Left ventricle myocardium inferior (tissue), 1 donor: ENCODE data around the gene BMP7. TPM values are rescaled to one million over a fixed set of nuclear protein-coding genes. Genes with fewer than 3 reads are reported as not detected.

Experiments used
- DNase-seq: peaks from one replicate; pipeline ENCODE4 v3.0.0-alpha.2; 2020
- H3K27ac ChIP-seq: fragments of 200-600 bp; replicated peaks from 2 replicates; pipeline ENCODE4 v1.8.0; 2021
- H3K27me3 ChIP-seq: fragments of 200-600 bp; 2 replicates; pipeline ENCODE4 v1.8.0; 2021; ENCODE audit warnings: low read depth
- H3K36me3 ChIP-seq: fragments of 200-600 bp; 2 replicates; pipeline ENCODE4 v1.8.0; 2021
- H3K4me1 ChIP-seq: fragments of 200-600 bp; 2 replicates; pipeline ENCODE4 v1.8.0; 2021
- H3K4me3 ChIP-seq: fragments of 200-600 bp; 2 replicates; pipeline ENCODE4 v1.8.0; 2021; ENCODE audit warnings: mild to moderate bottlenecking, moderate library complexity
- H3K9me3 ChIP-seq: fragments of 200-600 bp; replicated peaks from 2 replicates; pipeline ENCODE4 v1.8.0; 2021
- intact Hi-C: fragments of 100-400 bp; cut with micrococcal nuclease; formaldehyde crosslinking; loops from one replicate; pipeline ENCODE4 v1.11.0; 2022
- total RNA-seq: library from RNA; stranded (reverse); fragmentation: NEBNext Ultra II Directional; extraction: Animal tissue kit (Norgen Biotek cat#: 25700); gene quantifications from one replicate; pipeline ENCODE4 v1.2.1, GENCODE V29; 2021
- TF ChIP-seq, protein P1 (sequence below): fragments of 200-600 bp; IDR thresholded peaks from 2 replicates; pipeline ENCODE4 v1.8.0; 2021; ENCODE audit warnings: antibody characterized with exemption, mild to moderate bottlenecking, borderline replicate concordance
- donor health status: DM: no; HTN: yes; CAD: no; lungs with severe emphysema.

The BMP7 gene
- total RNA-seq, 1 donor from 2014 or later: 19.9 TPM

DNA sequence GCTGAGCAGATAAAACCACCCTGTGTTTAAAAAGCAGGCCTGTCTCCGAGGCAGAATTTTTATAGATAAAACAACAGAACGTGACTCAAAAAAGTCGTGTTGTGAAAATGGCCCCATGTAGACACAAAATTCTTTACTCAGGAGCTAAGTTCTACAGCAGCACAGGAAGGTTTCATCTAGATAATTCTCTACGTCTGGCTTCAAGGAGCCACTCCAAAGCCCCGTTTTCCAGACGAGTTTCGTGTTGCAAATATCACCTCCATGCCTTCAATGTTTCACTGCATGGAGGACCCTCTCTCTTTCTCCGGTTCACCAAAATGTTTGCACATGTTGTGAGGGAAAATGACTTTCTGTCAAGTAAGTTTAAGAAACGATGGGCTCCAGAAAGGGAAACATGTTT is 12.0 kb upstream of the BMP7 start:
- H3K9me3 ChIP-seq: no peaks in the 10 kb centered on the region
- H3K27me3 ChIP-seq: peaks cover 65% of the 10 kb centered on the region
- DNase-seq: no peak
- H3K27ac ChIP-seq: no peak overlapping the region
- TF ChIP-seq, protein P1, sequence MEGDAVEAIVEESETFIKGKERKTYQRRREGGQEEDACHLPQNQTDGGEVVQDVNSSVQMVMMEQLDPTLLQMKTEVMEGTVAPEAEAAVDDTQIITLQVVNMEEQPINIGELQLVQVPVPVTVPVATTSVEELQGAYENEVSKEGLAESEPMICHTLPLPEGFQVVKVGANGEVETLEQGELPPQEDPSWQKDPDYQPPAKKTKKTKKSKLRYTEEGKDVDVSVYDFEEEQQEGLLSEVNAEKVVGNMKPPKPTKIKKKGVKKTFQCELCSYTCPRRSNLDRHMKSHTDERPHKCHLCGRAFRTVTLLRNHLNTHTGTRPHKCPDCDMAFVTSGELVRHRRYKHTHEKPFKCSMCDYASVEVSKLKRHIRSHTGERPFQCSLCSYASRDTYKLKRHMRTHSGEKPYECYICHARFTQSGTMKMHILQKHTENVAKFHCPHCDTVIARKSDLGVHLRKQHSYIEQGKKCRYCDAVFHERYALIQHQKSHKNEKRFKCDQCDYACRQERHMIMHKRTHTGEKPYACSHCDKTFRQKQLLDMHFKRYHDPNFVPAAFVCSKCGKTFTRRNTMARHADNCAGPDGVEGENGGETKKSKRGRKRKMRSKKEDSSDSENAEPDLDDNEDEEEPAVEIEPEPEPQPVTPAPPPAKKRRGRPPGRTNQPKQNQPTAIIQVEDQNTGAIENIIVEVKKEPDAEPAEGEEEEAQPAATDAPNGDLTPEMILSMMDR: no peak
- no peaks in the 10 kb centered on the region for H3K36me3 ChIP-seq
- intact Hi-C loops: no loop called here
- H3K4me1 ChIP-seq: no peaks in the 10 kb centered on the region
- no peak overlapping the region for H3K4me3 ChIP-seq

GRCh38 chr20:57277398-57278105 is 11.1 kb upstream of the BMP7 start:
- no peaks in the 10 kb centered on the region for H3K36me3 ChIP-seq
- H3K27me3 ChIP-seq: peaks cover 58% of the 10 kb centered on the region

DNA sequence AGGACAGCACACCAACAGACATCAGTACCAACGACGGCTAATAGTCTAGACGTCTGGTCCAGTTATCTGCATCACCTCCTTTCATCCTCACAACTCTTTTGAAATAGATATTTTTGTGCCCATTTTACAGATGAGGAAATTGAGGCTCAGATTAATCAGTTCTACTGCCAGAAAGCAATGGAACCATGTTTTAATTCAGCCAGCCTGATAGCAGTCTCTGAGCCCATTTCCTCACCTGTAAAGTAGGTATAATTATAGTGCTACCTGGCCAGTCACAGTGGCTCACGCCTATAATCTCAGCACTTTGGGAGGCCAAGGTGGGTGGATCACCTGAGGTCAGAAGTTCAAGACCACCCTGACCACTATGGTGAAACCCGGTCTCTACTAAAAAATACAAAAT is 9.8 kb upstream of the BMP7 start:
- TF ChIP-seq, protein P1: no peak
- Histone ChIP-seq H3K4me1 (no peaks in the 10 kb centered on the region), H3K36me3 (no peaks in the 10 kb centered on the region), H3K9me3 (no peaks in the 10 kb centered on the region), H3K27me3 (peaks cover 61% of the 10 kb centered on the region), H3K4me3 (no peak overlapping the region), H3K27ac (no peak overlapping the region)
- DNase-seq: no peak
- intact Hi-C loops: no loop called here

More at GRCh38 chr20:57277398-57278105, 11.1 kb upstream of the BMP7 start:
- H3K4me3 ChIP-seq: no peak overlapping the region
- intact Hi-C loops: no loop called here
- no peak for DNase-seq
- H3K4me1 ChIP-seq: no peaks in the 10 kb centered on the region
- no peaks in the 10 kb centered on the region for H3K9me3 ChIP-seq
- TF ChIP-seq, protein P1: no peak
- no peak overlapping the region for H3K27ac ChIP-seq

DNA sequence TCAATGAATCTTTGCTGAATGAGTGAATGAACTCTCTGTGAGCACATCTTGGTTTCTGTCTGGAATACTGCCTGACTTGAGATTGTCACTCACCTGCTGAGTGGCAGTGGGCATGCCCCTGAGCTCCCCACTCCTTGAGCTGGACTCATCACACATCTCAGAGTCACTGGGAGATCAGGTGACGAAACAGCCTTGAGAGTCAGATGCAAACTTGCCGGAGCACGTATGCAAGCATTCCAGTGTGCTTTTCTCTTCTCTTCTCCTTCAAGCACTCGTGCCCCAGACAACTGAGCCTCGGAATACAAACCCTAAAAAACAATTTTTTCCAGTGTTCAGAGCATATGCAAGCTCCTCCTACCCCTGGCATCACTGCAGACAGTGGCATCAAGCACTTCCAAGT is 9.4 kb upstream of the BMP7 start:
- H3K27me3 ChIP-seq: peaks cover 58% of the 10 kb centered on the region
- H3K36me3 ChIP-seq: no peaks in the 10 kb centered on the region
- intact Hi-C loops: no loop called here
- no peaks in the 10 kb centered on the region for H3K9me3 ChIP-seq
- no peak overlapping the region for H3K27ac ChIP-seq
- no peak overlapping the region for H3K4me3 ChIP-seq
- DNase-seq: no peak
- no peaks in the 10 kb centered on the region for H3K4me1 ChIP-seq
- TF ChIP-seq, protein P1: no peak

GRCh38 chr20:57275334-57275733 is 8.9 kb upstream of the BMP7 start:
- peaks cover 56% of the 10 kb centered on the region for H3K27me3 ChIP-seq
- TF ChIP-seq, protein P1: no peak
- H3K27ac ChIP-seq: no peak overlapping the region
- intact Hi-C loops: no loop called here
- H3K36me3 ChIP-seq: no peaks in the 10 kb centered on the region
- DNase-seq: no peak
- H3K4me3 ChIP-seq: no peak overlapping the region
- H3K4me1 ChIP-seq: no peaks in the 10 kb centered on the region
- no peaks in the 10 kb centered on the region for H3K9me3 ChIP-seq
